ENCODE data around the gene TMPRSS13. TPM values are rescaled to one million over a fixed set of nuclear protein-coding genes. Genes with fewer than 3 reads are reported as not detected.

Gene TMPRSS13
- total RNA-seq, 1 donor from 2014 or later, result not detected

GRCh38 chr11:117941976-117942654 is 12.9 kb upstream of the TMPRSS13 start:
- Histone ChIP-seq H3K4me1 (ENCODE audit: control insufficient read depth in 3 of 3, insufficient read depth in 3 of 3, low read length in 3 of 3) (peaks cover 0 to 4% (median 2%) of the 10 kb centered on the region in 3 donors), H3K36me3 (ENCODE audit: control insufficient read depth in 3 of 3, insufficient read depth in 3 of 3, low read length in 3 of 3) (no peaks in the 10 kb centered on the region), H3K27me3 (ENCODE audit: control insufficient read depth in 3 of 3, insufficient read depth in 3 of 3, low read length in 3 of 3) (peaks cover 0 to 3% (median 0%) of the 10 kb centered on the region in 3 donors), H3K4me3 (ENCODE audit: low read length in 3 of 3) (no peak overlapping the region), H3K27ac (ENCODE audit: low read depth, low read length) (no peak overlapping the region), H3K9me3 (ENCODE audit: control insufficient read depth in 3 of 3, low read length in 3 of 3) (no peaks in the 10 kb centered on the region), H3K9ac (ENCODE audit: low read depth in 1 of 3, low read length in 3 of 3) (no peak overlapping the region)

GRCh38 chr11:117941163-117941707 is 12.0 kb upstream of the TMPRSS13 start:
- Histone ChIP-seq H3K4me1 (ENCODE audit: control insufficient read depth in 3 of 3, insufficient read depth in 3 of 3, low read length in 3 of 3) (no peaks in the 10 kb centered on the region), H3K27me3 (ENCODE audit: control insufficient read depth in 3 of 3, insufficient read depth in 3 of 3, low read length in 3 of 3) (peaks cover 0 to 3% (median 0%) of the 10 kb centered on the region in 3 donors), H3K36me3 (ENCODE audit: control insufficient read depth in 3 of 3, insufficient read depth in 3 of 3, low read length in 3 of 3) (no peaks in the 10 kb centered on the region), H3K9ac (ENCODE audit: low read depth in 1 of 3, low read length in 3 of 3) (no peak overlapping the region), H3K9me3 (ENCODE audit: control insufficient read depth in 3 of 3, low read length in 3 of 3) (no peaks in the 10 kb centered on the region), H3K27ac (ENCODE audit: low read depth, low read length) (no peak overlapping the region), H3K4me3 (ENCODE audit: low read length in 3 of 3) (no peak overlapping the region)

- Histone ChIP-seq H3K4me3 (ENCODE audit: low read length in 3 of 3) (no peak overlapping the region), H3K36me3 (ENCODE audit: control insufficient read depth in 3 of 3, insufficient read depth in 3 of 3, low read length in 3 of 3) (no peaks in the 10 kb centered on the region)
Measured at GRCh38 chr11:117940736-117941135, 11.5 kb upstream of the TMPRSS13 start.

GRCh38 chr11:117936973-117937372 is 7.8 kb upstream of the TMPRSS13 start:
- Histone ChIP-seq H3K4me3 (ENCODE audit: low read length in 3 of 3) (no peak overlapping the region), H3K9ac (ENCODE audit: low read depth in 1 of 3, low read length in 3 of 3) (no peak overlapping the region), H3K27ac (ENCODE audit: low read depth, low read length) (no peak overlapping the region), H3K27me3 (ENCODE audit: control insufficient read depth in 3 of 3, insufficient read depth in 3 of 3, low read length in 3 of 3) (peaks cover 0 to 13% (median 2%) of the 10 kb centered on the region in 3 donors), H3K9me3 (ENCODE audit: control insufficient read depth in 3 of 3, low read length in 3 of 3) (no peaks in the 10 kb centered on the region), H3K4me1 (ENCODE audit: control insufficient read depth in 3 of 3, insufficient read depth in 3 of 3, low read length in 3 of 3) (no peaks in the 10 kb centered on the region), H3K36me3 (ENCODE audit: control insufficient read depth in 3 of 3, insufficient read depth in 3 of 3, low read length in 3 of 3) (no peaks in the 10 kb centered on the region)

More at GRCh38 chr11:117940736-117941135, 11.5 kb upstream of the TMPRSS13 start:
- Histone ChIP-seq H3K4me1 (ENCODE audit: control insufficient read depth in 3 of 3, insufficient read depth in 3 of 3, low read length in 3 of 3) (no peaks in the 10 kb centered on the region), H3K27ac (ENCODE audit: low read depth, low read length) (no peak overlapping the region), H3K9ac (ENCODE audit: low read depth in 1 of 3, low read length in 3 of 3) (no peak overlapping the region), H3K27me3 (ENCODE audit: control insufficient read depth in 3 of 3, insufficient read depth in 3 of 3, low read length in 3 of 3) (peaks cover 0 to 3% (median 0%) of the 10 kb centered on the region in 3 donors), H3K9me3 (ENCODE audit: control insufficient read depth in 3 of 3, low read length in 3 of 3) (no peaks in the 10 kb centered on the region)

GRCh38 chr11:117934526-117935307 is 5.5 kb upstream of the TMPRSS13 start:
- H3K27me3 ChIP-seq (ENCODE audit: control insufficient read depth in 3 of 3, insufficient read depth in 3 of 3, low read length in 3 of 3), result peaks cover 0 to 17% (median 2%) of the 10 kb centered on the region in 3 donors
- H3K27ac ChIP-seq (ENCODE audit: low read depth, low read length), result no peak overlapping the region
- H3K9me3 ChIP-seq (ENCODE audit: control insufficient read depth in 3 of 3, low read length in 3 of 3), result no peaks in the 10 kb centered on the region
- H3K4me3 ChIP-seq (ENCODE audit: low read length in 3 of 3), result no peak overlapping the region
- no peak overlapping the region for H3K9ac ChIP-seq (ENCODE audit: low read depth in 1 of 3, low read length in 3 of 3)
- H3K36me3 ChIP-seq (ENCODE audit: control insufficient read depth in 3 of 3, insufficient read depth in 3 of 3, low read length in 3 of 3), result no peaks in the 10 kb centered on the region
- H3K4me1 ChIP-seq (ENCODE audit: control insufficient read depth in 3 of 3, insufficient read depth in 3 of 3, low read length in 3 of 3), result no peaks in the 10 kb centered on the region

GRCh38 chr11:117933930-117934329 is 4.7 kb upstream of the TMPRSS13 start:
- Histone ChIP-seq H3K4me3 (ENCODE audit: low read length in 3 of 3) (no peak overlapping the region), H3K36me3 (ENCODE audit: control insufficient read depth in 3 of 3, insufficient read depth in 3 of 3, low read length in 3 of 3) (no peaks in the 10 kb centered on the region), H3K9ac (ENCODE audit: low read depth in 1 of 3, low read length in 3 of 3) (no peak overlapping the region), H3K9me3 (ENCODE audit: control insufficient read depth in 3 of 3, low read length in 3 of 3) (no peaks in the 10 kb centered on the region), H3K4me1 (ENCODE audit: control insufficient read depth in 3 of 3, insufficient read depth in 3 of 3, low read length in 3 of 3) (no peaks in the 10 kb centered on the region), H3K27ac (ENCODE audit: low read depth, low read length) (no peak overlapping the region), H3K27me3 (ENCODE audit: control insufficient read depth in 3 of 3, insufficient read depth in 3 of 3, low read length in 3 of 3) (peaks cover 0 to 14% (median 2%) of the 10 kb centered on the region in 3 donors)

- H3K4me1 ChIP-seq (ENCODE audit: control insufficient read depth in 3 of 3, insufficient read depth in 3 of 3, low read length in 3 of 3), result no peaks in the 10 kb centered on the region
- no peak overlapping the region for H3K9ac ChIP-seq (ENCODE audit: low read depth in 1 of 3, low read length in 3 of 3)
- no peaks in the 10 kb centered on the region for H3K9me3 ChIP-seq (ENCODE audit: control insufficient read depth in 3 of 3, low read length in 3 of 3)
- H3K27ac ChIP-seq (ENCODE audit: low read depth, low read length), result no peak overlapping the region
- no peak overlapping the region for H3K4me3 ChIP-seq (ENCODE audit: low read length in 3 of 3)
- no peaks in the 10 kb centered on the region for H3K36me3 ChIP-seq (ENCODE audit: control insufficient read depth in 3 of 3, insufficient read depth in 3 of 3, low read length in 3 of 3)
- H3K27me3 ChIP-seq (ENCODE audit: control insufficient read depth in 3 of 3, insufficient read depth in 3 of 3, low read length in 3 of 3), result peaks cover 0 to 14% (median 4%) of the 10 kb centered on the region in 3 donors
Measured at GRCh38 chr11:117933475-117933874, 4.3 kb upstream of the TMPRSS13 start.

GRCh38 chr11:117932947-117933346 is 3.7 kb upstream of the TMPRSS13 start:
- H3K4me3 ChIP-seq (ENCODE audit: low read length in 3 of 3), result no peak overlapping the region
- no peak overlapping the region for H3K27ac ChIP-seq (ENCODE audit: low read depth, low read length)
- no peaks in the 10 kb centered on the region for H3K36me3 ChIP-seq (ENCODE audit: control insufficient read depth in 3 of 3, insufficient read depth in 3 of 3, low read length in 3 of 3)
- H3K27me3 ChIP-seq (ENCODE audit: control insufficient read depth in 3 of 3, insufficient read depth in 3 of 3, low read length in 3 of 3), result peaks cover 0 to 18% (median 8%) of the 10 kb centered on the region in 3 donors
- H3K9me3 ChIP-seq (ENCODE audit: control insufficient read depth in 3 of 3, low read length in 3 of 3), result no peaks in the 10 kb centered on the region
- no peaks in the 10 kb centered on the region for H3K4me1 ChIP-seq (ENCODE audit: control insufficient read depth in 3 of 3, insufficient read depth in 3 of 3, low read length in 3 of 3)
- no peak overlapping the region for H3K9ac ChIP-seq (ENCODE audit: low read depth in 1 of 3, low read length in 3 of 3)

GRCh38 chr11:117932426-117932825 is 3.2 kb upstream of the TMPRSS13 start:
- Histone ChIP-seq H3K27me3 (ENCODE audit: control insufficient read depth in 3 of 3, insufficient read depth in 3 of 3, low read length in 3 of 3) (peaks cover 0 to 20% (median 11%) of the 10 kb centered on the region in 3 donors), H3K9me3 (ENCODE audit: control insufficient read depth in 3 of 3, low read length in 3 of 3) (no peaks in the 10 kb centered on the region), H3K9ac (ENCODE audit: low read depth in 1 of 3, low read length in 3 of 3) (no peak overlapping the region), H3K27ac (ENCODE audit: low read depth, low read length) (no peak overlapping the region), H3K4me1 (ENCODE audit: control insufficient read depth in 3 of 3, insufficient read depth in 3 of 3, low read length in 3 of 3) (no peaks in the 10 kb centered on the region), H3K36me3 (ENCODE audit: control insufficient read depth in 3 of 3, insufficient read depth in 3 of 3, low read length in 3 of 3) (no peaks in the 10 kb centered on the region), H3K4me3 (ENCODE audit: low read length in 3 of 3) (no peak overlapping the region)

GRCh38 chr11:117931971-117932370 is 2.8 kb upstream of the TMPRSS13 start:
- no peaks in the 10 kb centered on the region for H3K9me3 ChIP-seq (ENCODE audit: control insufficient read depth in 3 of 3, low read length in 3 of 3)
- H3K9ac ChIP-seq (ENCODE audit: low read depth in 1 of 3, low read length in 3 of 3), result no peak overlapping the region
- no peaks in the 10 kb centered on the region for H3K36me3 ChIP-seq (ENCODE audit: control insufficient read depth in 3 of 3, insufficient read depth in 3 of 3, low read length in 3 of 3)
- no peak overlapping the region for H3K4me3 ChIP-seq (ENCODE audit: low read length in 3 of 3)
- peaks cover 0 to 20% (median 13%) of the 10 kb centered on the region in 3 donors for H3K27me3 ChIP-seq (ENCODE audit: control insufficient read depth in 3 of 3, insufficient read depth in 3 of 3, low read length in 3 of 3)
- no peaks in the 10 kb centered on the region for H3K4me1 ChIP-seq (ENCODE audit: control insufficient read depth in 3 of 3, insufficient read depth in 3 of 3, low read length in 3 of 3)
- no peak overlapping the region for H3K27ac ChIP-seq (ENCODE audit: low read depth, low read length)

All from skeletal muscle tissue (tissue), 4 donors.